ENCODE data around the gene CHD2.

DNA sequence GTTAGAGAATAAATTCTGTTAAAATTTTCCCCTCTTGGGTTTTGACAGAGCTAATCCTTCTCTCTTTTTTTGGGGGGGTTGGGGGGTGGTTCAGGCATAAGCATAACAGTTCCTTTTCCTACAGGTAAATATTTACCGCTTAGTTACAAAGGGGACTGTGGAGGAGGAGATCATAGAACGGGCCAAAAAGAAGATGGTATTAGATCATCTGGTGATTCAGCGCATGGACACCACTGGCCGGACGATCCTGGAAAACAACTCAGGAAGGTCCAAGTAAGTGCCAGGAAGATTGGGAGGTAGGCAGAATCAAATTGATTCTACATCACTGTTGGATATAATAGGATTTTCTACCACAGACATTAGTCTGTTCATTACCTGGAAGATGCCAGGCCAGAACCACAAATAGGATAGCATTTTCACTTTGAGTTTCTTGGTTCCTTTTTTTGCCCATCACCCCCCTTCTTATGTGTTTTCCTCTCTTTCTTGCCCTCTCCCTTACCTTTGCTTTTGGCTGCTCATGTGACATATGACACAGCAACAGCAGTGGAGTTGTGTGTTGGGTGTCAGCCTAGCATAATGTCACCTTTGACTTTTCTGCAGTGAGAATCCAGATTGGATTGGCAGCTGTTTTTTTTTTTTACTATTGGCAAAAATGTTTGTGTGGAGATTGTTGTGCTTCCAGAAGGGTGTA, 79.0 kb downstream of the CHD2 start:
- TF ChIP-seq SIN3A (IDR thresholded peaks at IDR 0.05; ENCODE audit: borderline replicate concordance, insufficient read depth, low read length) (no peak), POLR2AphosphoS5 (IDR thresholded peaks at IDR 0.05; ENCODE audit: low read depth, low read length) (no peak)
- TF ChIP-seq, protein P1, sequence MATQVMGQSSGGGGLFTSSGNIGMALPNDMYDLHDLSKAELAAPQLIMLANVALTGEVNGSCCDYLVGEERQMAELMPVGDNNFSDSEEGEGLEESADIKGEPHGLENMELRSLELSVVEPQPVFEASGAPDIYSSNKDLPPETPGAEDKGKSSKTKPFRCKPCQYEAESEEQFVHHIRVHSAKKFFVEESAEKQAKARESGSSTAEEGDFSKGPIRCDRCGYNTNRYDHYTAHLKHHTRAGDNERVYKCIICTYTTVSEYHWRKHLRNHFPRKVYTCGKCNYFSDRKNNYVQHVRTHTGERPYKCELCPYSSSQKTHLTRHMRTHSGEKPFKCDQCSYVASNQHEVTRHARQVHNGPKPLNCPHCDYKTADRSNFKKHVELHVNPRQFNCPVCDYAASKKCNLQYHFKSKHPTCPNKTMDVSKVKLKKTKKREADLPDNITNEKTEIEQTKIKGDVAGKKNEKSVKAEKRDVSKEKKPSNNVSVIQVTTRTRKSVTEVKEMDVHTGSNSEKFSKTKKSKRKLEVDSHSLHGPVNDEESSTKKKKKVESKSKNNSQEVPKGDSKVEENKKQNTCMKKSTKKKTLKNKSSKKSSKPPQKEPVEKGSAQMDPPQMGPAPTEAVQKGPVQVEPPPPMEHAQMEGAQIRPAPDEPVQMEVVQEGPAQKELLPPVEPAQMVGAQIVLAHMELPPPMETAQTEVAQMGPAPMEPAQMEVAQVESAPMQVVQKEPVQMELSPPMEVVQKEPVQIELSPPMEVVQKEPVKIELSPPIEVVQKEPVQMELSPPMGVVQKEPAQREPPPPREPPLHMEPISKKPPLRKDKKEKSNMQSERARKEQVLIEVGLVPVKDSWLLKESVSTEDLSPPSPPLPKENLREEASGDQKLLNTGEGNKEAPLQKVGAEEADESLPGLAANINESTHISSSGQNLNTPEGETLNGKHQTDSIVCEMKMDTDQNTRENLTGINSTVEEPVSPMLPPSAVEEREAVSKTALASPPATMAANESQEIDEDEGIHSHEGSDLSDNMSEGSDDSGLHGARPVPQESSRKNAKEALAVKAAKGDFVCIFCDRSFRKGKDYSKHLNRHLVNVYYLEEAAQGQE (IDR thresholded peaks at IDR 0.05; ENCODE audit: insufficient read depth in 1 of 2, low read depth in 2 of 2, low read length in 2 of 2), result no peak

Data from PFSK-1 (cell line).